HT-29 (cell line): ENCODE data around the gene RANBP9. TPM values are rescaled to one million over a fixed set of nuclear protein-coding genes. Genes with fewer than 3 reads are reported as not detected.

Experiments used
- DNase-seq: peaks from one replicate; pipeline ENCODE4 v3.0.0-alpha.2; 2015; ENCODE audit warnings: low spot score
- total RNA-seq: library from RNA; depleted of rRNA; stranded (reverse); fragments of >200 nt; shearing (Covaris generic); gene quantifications from 2 replicates; pipeline ENCODE4 v1.2.3, GENCODE V29; 2014

Gene RANBP9
- total RNA-seq, 1 experiment from 2014 or later: 13.0 TPM

DNA sequence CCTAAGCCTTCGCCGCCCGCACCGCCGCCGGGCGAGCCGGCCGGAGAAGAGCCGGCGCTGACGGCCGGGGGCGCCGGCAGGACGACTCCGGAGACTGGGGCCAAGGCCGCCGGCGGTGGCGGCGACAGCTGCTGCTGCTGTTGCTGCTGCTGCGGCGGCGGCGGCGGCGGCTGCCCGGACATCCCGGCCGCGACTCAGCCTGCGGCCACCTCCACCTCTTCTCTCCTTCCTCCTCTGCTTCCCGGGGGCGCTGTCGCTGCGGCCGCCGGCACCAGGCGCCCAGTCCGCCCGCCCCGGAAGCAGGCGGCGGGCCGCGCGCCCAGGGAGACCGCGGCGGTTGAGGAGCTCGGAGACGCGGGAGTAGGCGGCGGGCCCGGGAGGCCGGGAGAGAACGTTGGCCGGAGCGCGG lies 307 bp downstream of the RANBP9 start:
- DNase-seq: no peak

GRCh38 chr6:13710552-13711323 lies 897 bp downstream of the RANBP9 start:
- DNase-seq: peak; percentile 52

GRCh38 chr6:13709689-13710551 lies 1.7 kb downstream of the RANBP9 start:
- DNase-seq: peak; percentile 53

DNA sequence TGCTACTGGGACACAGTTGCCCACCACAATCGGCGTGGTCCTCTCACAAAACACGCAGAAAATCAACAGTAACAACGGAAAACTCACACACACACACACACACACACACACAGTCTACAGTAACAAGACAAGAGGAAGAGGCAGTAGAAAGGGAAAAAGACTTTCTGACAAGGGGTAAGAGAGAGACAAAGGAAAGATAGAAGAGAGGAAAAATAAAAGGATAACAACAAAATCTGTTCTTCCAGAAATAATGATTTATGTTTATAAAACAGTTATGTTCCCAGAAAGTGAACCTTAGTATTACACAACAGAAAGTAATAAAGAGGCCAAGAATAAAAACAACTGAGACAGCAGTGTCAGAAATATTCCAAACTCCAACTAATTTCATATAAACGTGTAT lies 2.9 kb downstream of the RANBP9 start:
- DNase-seq: peak; percentile 46

- DNase-seq: no peak
Measured at GRCh38 chr6:13703496-13703895, 8.1 kb downstream of the RANBP9 start.

DNA sequence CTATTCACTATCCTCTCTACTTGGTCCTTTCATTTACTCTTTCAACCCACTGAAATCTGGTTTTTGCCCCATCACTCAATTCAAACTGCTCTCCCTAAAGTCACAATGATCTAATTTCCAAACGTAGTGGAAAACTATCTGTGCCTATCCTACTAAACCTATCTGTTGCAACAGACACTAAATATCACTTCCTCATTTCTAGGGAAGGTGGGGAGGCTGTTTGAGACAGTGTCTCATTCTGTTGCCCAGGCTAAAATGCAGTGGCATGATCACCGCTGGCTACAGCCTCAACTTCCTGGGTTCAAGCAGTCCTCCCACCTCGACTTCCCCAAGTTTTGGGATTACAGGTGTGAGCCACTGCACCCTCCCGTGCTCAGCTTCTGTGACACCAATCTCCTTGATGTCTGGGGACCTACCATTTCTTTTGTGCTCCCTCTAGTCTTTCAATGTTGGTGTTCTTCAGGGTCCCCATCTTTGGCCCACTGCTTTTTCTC lies 8.8 kb downstream of the RANBP9 start:
- DNase-seq: peak; percentile 28

GRCh38 chr6:13700232-13700631 lies 11.4 kb downstream of the RANBP9 start:
- no peak for DNase-seq

- no peak for DNase-seq
Measured at GRCh38 chr6:13698715-13699114, 12.9 kb downstream of the RANBP9 start.

- no peak for DNase-seq
Measured at GRCh38 chr6:13697857-13698256, 13.8 kb downstream of the RANBP9 start.

DNA sequence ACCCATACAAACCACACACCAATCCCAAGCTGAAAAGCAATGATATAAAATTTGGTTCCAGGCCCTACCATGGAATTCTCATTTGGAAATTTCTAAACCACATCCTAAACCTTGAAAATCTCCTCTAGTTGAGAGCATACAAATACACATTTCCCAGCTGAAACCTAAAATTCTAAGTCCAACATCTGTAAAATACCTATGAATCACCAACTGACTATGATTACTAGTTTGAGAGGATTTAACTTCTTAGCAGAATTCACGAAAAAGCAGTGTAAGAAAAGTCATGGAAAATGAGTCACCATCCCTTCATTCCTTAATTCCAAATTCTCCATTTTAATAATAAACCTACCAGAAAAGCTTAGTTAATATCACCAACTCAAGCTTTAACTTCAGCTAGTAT lies 15.4 kb downstream of the RANBP9 start:
- DNase-seq: no peak

GRCh38 chr6:13695252-13695651 lies 16.4 kb downstream of the RANBP9 start:
- no peak for DNase-seq

GRCh38 chr6:13694562-13694961 lies 17.1 kb downstream of the RANBP9 start:
- peak; percentile 26 for DNase-seq

GRCh38 chr6:13689511-13690256 lies 22.0 kb downstream of the RANBP9 start:
- peak; percentile 33 for DNase-seq

- no peak for DNase-seq
Measured at GRCh38 chr6:13688692-13689196, 22.9 kb downstream of the RANBP9 start.

GRCh38 chr6:13687917-13688351 lies 23.7 kb downstream of the RANBP9 start:
- DNase-seq: no peak

DNA sequence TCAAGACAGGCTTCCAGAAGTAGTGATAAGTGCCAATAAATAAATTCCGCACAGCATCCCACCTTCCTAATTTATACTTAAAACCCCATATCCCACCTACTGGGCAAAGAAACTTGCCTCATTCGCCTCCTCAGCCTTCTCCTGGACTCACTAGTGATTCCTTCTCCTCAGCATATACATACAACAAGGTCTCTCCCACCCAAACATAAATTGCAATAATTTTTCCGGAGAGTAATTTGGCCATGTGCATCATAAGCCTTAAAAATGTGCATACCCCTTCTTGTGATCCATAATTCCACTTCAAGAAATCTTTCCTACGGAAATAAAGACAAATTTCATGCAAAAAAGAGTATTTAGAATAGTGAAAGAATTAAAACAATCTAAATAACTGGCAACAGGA lies 26.8 kb downstream of the RANBP9 start:
- DNase-seq: no peak

GRCh38 chr6:13683038-13683437 lies 28.6 kb downstream of the RANBP9 start:
- no peak for DNase-seq

DNA sequence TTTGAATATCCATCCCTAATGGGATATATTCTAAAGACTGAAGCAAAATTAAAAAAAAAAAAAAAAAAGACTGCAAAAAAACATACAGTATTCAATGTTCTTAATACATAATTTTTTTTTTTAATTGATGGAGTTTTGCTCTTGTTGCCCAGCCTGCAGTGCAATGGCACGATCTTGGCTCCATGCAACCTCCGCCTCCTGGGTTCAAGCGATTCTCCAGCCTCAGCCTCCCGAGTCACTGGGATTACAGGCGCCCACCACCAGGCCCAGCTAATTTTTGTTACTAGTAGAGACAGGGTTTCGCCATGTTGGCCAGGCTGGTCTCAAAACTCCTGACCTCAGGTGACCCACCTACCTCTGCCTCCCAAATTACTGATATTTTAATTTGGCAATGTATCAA lies 29.3 kb downstream of the RANBP9 start:
- DNase-seq: no peak

DNA sequence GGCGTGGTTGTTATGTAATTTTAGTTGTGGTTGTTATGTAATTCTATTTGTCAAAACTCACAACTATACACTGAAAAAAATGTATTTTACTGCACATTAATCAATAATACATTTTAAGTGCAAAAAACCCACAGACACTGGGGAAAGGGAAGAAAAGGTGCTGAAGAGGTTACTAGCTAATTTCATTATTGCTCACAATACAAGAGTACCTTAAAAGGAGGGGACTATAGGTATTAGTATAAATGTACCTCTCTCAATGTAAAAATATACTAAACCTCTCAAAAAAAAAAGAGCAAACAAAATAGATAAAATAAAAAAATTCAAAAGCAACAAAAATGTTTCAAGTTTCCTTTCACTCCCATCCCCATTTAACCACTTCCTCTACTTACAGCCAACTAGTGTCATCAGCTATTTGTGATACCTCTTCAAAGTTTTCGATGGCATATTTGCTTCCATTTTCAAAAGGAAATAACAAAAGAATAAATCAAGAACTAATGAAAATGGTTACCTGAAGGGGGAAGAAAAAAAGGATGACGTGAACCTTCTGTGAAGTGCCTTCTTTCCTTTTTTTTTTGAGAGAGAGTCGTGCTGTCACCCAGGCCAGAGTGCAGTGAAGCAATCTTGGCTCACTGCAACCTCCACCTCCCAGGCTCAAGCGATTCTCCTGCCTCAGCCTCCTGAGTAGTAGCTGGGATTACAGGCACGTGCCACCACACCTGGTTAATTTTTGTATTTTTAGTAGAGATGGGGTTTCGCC lies 30.2 kb downstream of the RANBP9 start:
- no peak for DNase-seq

DNA sequence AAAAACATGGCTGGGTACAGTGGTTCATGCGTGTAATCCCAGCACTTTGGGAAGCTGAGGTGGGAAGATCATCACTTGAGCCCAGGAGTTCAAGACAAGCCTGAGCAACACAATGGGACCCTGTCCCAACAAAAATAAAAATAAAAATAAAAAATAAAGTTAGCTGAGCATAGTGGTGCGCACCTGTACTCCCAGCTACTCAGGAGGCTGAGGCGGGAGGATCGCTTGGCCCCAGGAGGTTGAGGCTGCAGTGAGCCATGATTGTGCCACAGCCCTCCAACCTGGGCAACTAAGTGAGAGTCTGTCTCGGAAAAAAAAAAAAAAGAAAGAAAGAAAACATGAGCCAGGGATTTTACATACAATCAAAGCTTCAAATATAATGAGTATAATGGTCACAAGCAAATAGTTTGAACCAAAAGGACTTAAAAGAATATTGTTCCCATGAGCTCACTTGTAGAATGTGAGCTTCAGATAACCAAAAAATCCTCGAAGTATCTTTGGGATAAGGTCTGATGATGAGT lies 31.1 kb downstream of the RANBP9 start:
- no peak for DNase-seq

DNA sequence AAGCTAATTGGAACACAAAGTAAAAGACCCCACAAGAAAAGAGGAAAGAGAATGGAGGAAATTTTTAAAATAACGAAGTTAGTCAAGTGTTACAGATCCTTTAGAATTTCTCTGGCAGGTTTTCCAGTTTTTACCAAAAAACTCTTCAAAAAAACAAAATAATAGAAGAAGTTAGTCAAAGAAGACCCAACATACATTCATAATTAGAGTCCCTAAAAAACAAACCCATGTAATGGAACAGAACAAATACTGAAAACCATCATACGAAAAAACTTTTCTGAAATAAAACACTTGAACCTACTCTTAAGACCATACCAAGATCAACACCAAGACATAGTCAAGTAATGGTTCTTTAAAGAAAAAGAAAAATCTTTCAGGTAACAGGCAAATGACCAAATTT lies 31.6 kb downstream of the RANBP9 start:
- DNase-seq: no peak
